IPS-18c (cell line): ENCODE results near the gene USP36.

Source experiments
- H3K4me3 ChIP-seq: 2 replicates; pipeline ENCODE4 v1.7.0; 2013; ENCODE audit warnings: low read depth, mild to moderate bottlenecking, low read length, moderate library complexity; ENCODE audit not compliant: insufficient read depth
- H3K9me3 ChIP-seq: one replicate; pipeline ENCODE4 v1.6.1; 2013; ENCODE audit warnings: mild to moderate bottlenecking, low read length, moderate library complexity; ENCODE audit not compliant: control insufficient read depth, insufficient read depth

Gene USP36

DNA sequence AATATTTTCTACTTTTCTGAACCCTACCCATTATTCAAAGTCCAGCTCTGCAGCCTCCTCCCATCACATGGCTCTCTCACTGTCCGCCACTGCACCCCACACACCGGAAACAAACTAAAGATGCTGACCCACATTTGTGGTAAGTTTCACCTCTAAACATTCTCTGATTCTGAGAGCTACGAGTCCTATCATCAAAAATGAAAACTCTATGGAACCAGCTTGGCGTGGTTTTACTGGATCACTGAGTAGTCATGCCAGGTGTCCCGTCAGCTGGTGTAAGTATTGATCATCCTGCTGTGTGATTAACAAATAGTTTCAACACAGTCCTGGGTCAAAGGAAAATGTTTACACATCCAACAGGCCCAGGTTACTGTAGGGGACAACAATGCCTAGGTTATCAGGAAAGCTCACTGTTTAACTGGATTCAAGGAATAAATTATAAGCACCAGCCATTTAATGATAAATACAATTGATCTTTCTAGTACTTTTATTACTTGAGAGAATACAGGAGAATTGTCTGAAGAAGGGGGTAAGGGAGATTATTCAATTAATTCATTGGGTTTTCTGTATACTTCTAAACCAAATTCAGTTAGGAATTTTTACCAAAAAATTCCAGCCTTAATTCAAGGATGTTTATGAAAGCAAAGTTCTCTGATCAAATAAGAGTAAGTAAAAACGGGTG, 92.4 kb downstream of the USP36 start:
- no peaks in the 10 kb centered on the region for H3K9me3 ChIP-seq

DNA sequence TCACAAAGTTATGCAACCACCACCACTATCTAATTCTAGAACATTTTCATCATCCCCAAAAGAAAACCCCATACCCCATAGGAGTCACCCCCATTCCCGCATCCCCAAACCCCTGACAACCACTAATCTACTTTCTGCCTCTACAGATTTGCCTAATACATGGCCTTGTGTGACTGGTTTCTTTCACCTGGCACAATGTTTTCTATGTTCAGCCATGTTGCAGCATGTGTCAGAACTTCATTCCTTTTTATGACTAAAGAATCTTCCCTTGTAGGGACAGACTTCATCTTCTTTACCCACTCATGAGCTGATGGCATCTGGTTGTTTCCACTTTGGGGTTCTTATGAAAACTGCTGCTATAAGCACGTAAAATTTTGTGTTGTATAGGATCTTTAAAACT, 93.1 kb downstream of the USP36 start:
- H3K9me3 ChIP-seq = no peaks in the 10 kb centered on the region
- H3K4me3 ChIP-seq = no peak overlapping the region

More for the DNA sequence above, 92.4 kb downstream of the USP36 start:
- no peak overlapping the region for H3K4me3 ChIP-seq

DNA sequence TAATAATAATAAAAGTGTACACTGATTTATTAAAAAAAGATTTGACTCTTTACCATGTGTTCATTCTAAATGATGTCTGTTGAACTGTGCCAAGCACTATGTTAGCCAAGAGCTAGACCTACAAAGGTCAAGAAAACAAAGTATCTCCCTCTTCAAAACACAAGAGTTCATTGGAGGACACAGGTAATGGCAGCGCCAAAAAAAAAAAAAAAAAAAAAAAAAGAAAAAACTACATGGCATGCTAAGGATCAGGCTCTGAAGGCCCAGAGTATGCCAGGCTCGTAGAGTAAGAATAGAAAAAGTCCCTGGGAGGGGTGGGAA, 93.7 kb downstream of the USP36 start:
- H3K4me3 ChIP-seq = no peak overlapping the region

DNA sequence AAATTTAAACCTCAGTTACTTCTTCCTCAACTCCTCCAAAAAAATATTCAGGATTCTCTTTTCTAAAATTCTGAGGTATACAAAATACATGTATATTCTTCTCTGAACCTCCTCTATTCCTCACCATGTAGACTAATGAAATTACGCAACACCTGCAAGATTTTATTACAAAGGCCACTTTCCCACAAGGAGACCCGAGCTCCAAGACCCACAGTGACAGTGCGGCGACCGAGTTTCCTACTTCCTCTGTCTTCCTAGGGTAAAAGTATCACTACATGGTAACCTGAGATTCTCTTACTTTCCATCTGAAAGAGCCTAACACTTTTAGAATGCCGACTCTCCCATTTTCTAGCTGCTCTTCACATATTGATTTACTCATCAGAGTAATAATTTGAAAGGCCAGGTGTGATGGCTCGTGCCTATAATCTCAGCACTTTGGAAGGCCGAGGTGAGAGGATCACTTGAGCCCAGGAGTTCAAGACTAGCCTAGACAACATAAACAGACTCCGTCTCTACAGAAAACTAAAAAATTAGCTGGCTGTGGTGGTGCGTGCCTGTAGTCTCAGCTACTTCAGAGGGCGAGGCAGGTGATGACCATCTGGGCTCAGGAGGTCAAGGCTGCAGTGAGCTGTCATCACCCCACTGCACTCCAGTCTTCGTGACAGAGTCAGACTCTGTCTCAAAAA, 94.2 kb downstream of the USP36 start:
- H3K9me3 ChIP-seq = no peaks in the 10 kb centered on the region
- H3K4me3 ChIP-seq = no peak overlapping the region

More for the DNA sequence above, 93.7 kb downstream of the USP36 start:
- no peaks in the 10 kb centered on the region for H3K9me3 ChIP-seq
